KOPT-K1 (cell line): ENCODE results near the gene AURKAIP1.
A peak's percentile ranks its signal among the peaks of the same experiment; 100 is the strongest.
"Not testable (repeated sequence)": the region's sequence is repeated elsewhere in the genome, so short reads cannot be mapped to it uniquely, and the experiment has no call there.

Experiments
- H3K27ac ChIP-seq: fragments of 200-600 bp; sonication (generic); 2 replicates; pipeline ENCODE4 v1.5.1; 2016; ENCODE audit warnings: antibody characterized with exemption, mild to moderate bottlenecking, low read depth, low read length; ENCODE audit not compliant: poor library complexity, severe bottlenecking
- H3K36me3 ChIP-seq: fragments of 200-600 bp; sonication (generic); 2 replicates; pipeline ENCODE4 v1.5.1; 2017; ENCODE audit warnings: antibody characterized with exemption, mild to moderate bottlenecking, low read length, moderate library complexity; ENCODE audit not compliant: insufficient read depth
- H3K9me3 ChIP-seq: fragments of 200-600 bp; sonication (generic); 2 replicates; pipeline ENCODE4 v1.5.1; 2017; ENCODE audit warnings: antibody characterized with exemption, low read length, mild to moderate bottlenecking; ENCODE audit not compliant: insufficient read depth, poor library complexity, severe bottlenecking

Gene AURKAIP1

DNA sequence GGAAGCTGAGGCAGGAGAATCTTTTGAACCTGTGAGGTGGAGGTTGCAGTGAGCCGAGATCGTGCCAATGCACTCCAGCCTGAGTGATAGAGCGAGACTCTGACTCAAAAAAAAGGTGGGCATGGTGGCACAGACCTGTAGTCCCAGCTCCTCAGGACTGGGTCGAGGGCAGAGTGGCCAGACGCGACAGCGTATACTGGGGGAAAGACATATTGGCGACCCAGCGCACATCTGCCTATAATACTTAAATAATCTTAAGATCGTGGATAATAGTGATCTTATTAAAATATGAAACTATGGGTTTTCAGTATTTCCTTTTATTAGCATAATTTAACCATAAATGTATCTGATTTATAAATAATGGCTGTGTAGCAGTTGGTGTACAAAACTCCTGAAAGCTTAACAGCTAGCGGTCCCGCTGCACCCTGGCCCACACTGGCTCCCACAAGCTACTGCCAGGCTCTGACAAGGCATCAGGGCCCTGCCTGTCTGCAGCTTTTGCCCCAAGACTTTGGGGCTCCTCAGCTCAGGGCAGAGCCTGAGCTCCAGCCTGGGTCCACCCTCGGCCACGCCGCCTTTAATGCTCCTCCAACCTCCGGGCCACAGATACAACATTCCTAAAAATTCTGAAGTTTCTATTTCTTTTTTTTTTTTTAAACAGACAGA, 2.7 kb upstream of the AURKAIP1 start:
- no peak overlapping the region for H3K27ac ChIP-seq
- peaks cover 28% of the 10 kb centered on the region; the same call in 1 of the 2 replicates for H3K36me3 ChIP-seq
- no peaks in the 10 kb centered on the region for H3K9me3 ChIP-seq

DNA sequence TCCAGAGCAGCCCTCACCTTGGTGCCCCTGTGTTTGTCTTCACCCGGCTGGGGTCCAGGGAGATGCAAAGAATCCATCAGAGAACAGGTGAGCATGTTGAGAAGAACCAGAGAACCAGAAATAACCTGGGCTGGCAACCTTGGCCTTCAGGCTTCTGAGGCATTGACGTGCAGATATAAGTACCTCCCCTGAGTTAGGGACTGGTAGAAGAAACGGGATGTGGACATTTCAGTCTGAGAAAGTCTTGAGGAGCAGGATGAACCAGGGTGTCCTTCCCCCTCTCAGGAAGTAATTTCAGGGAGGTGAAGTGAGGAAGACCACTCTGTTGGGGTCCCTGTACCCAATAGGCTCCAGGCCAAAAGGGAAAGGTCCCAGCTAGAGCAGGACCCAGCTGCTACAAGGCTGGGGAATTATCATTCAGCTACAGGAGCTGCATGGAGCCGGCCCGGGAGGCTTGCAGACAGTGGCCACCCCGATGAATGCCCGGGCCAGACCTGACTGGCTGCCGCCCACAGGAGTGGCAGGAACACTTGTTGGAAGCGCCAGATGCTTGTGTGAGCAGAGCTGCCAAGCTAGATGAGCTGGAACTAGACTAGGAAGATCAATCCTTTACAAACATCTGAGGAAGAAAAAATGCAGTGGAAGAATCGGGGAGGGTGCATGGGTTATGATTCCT, 1.7 kb upstream of the AURKAIP1 start:
- Histone ChIP-seq H3K36me3 (peaks cover 30% of the 10 kb centered on the region; the same call in 1 of the 2 replicates), H3K9me3 (no peaks in the 10 kb centered on the region), H3K27ac (peak overlapping the region; percentile 83)

DNA sequence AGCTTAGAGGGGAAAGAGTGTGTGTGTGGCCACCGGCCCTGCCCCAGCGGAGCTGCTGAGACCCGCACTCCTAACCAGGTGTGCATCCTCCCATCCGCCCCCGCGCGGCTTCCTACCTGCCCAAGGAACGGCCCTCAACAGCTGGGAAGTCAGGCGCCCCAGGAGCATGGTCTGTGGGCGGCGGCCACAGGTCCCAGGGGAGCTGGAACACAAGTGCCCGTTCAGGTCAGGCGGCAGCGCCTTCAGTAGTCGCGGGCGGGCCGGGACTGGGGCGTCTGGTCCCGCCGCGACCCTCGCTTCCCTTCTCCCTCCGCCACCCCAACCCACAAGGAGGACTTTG, 448 bp downstream of the AURKAIP1 start:
- peak overlapping the region; percentile 83 for H3K27ac ChIP-seq
- H3K9me3 ChIP-seq, result no peaks in the 10 kb centered on the region
- peaks cover 14% of the 10 kb centered on the region; the same call in 1 of the 2 replicates for H3K36me3 ChIP-seq

DNA sequence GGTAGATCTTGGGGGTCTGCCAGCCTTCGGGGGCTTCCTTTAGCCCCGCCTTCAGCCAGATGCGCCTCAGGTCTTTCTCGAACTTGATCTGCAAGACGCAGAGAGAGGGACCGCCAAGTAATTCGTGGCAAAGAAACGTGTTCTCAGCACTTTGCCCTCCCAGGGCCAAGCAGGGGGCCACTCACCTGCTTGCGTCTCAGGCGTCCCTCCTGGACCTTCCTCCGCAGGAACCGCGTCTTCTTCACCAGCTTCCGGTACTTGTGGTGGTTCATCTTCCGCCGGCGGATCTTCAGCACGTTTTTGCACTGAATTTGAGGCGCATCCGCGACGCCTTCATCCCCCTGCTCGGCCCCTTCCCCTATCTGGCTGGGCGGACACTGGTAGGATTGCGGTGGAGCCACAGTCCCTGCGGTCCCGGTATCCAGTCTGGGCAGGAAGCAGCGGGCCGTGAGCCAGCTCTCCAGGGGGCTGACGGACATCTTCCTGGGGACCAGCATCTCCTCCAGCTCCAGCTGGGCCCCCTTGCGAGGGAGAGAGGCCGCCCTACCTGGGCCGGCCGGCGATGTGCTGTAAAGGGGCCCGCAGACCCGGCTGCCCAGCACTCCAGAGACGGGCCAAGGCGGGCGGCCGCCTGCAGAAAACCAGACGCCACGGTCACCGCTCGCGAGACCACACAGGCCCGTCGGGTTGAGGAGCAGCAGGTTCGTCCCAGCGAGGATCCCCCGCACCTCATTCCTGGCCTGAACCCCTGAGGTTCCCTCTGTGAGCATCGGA, 1.0 kb downstream of the AURKAIP1 start:
- peaks cover 14% of the 10 kb centered on the region; the same call in 1 of the 2 replicates for H3K36me3 ChIP-seq
- no peaks in the 10 kb centered on the region for H3K9me3 ChIP-seq
- H3K27ac ChIP-seq, result peak overlapping the region; percentile 83

DNA sequence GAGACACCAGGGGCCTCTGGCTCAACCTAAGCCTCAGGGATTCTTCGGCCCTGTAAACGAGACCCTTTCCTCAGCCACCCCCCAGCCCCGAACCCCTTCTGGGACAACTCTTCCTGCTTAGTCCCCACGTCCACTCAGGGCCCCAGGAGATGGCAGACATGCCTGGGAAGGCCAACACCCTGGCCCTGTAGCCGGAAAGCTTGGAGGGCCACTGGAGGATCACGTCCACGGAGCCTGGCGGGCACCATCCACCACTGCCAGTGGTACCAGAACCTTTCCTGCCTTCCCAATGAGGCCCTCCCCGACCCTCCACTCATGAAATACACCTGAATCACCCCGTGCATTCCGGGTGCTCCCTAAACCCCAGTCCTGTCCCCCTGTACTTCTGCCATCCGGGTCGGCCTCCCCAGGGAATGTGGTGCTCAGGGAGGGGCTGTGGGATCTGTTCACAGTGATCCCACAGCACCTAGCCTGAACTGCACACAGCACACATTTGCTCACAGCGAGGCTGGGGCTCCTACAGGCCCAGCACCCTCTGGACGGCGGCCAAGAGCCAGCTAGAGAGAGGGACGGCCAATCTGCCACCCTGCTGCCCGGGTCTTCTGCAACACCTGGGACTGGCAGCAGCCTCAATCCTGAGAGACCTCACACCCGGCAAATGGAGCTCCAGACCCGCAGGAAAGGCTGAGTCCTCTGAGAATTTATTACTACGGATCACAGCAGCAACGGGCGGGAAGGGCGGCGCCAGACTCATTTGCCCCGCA, 1.8 kb downstream of the AURKAIP1 start:
- peaks cover 14% of the 10 kb centered on the region; the same call in 1 of the 2 replicates for H3K36me3 ChIP-seq
- H3K27ac ChIP-seq, result no peak overlapping the region
- no peaks in the 10 kb centered on the region for H3K9me3 ChIP-seq

DNA sequence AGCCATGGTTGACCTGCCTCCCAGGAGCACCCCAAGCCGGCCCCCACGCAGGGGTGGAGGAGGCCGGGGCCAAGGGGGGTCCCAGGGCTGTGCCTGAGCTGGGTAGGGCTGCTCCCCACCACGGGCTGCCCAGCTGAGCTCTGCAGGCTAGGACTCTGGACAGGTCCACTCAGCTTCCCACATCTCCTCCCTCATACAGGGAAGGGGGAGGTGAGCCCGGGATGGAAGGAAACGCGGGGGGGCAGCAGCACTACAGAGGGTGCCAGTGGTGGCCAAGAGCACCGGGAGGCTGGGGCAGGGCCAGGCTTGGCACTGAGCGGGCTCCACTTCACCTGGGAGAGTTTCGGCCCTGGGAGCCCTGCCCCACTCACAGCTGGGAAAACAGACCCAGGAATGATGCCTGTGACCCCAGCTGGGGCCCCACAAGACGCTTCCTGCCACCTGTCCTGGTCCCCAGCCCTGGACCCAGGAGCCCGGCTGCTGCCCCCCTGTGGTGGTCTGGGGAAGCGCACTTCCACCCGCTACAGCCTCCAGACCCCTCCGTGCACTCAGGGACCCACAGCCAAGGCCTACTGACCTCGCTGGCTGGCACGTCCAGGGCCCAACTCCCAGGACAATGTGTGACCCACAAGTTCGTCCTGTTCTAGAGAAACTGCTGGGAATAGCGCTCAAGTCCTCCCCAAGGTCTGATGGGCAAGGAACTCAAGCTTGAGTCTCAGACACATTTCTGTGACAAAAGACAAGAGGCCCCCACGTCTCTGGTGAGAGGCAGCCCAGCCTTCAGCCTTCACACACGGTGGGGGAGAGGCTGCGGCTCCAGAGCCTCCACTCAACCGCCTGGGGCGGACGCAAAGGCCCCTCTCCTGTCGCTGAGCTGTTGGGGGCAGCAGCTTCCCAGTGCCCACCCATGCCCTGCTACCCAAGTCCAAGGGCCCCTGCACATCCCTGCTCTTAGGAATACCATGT, 3.0 kb downstream of the AURKAIP1 start:
- Histone ChIP-seq H3K9me3 (peaks cover 4% of the 10 kb centered on the region), H3K27ac (peak overlapping the region; percentile 12), H3K36me3 (peaks cover 14% of the 10 kb centered on the region; the same call in 1 of the 2 replicates)

DNA sequence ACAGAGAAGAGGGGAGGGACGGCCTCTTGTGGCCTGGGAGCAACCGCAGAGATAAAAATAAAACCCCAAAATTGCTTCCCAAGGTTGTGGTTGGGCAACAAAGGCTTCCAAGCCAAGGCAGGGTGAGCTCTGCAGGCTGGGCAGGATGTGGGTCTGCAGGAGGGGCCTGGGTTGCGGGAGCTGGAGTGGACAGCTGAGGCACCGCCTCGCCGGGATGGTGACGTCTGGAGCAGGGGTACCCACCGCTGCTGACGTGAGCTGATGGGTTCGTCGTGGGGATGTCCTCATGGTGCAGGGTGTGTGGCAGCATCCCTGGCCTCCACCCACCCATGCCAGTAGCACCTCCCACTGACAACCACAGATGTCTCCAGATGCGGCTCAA, 3.7 kb downstream of the AURKAIP1 start:
- H3K9me3 ChIP-seq, result peaks cover 11% of the 10 kb centered on the region
- peaks cover 14% of the 10 kb centered on the region; the same call in 1 of the 2 replicates for H3K36me3 ChIP-seq
- peak overlapping the region; percentile 12 for H3K27ac ChIP-seq

DNA sequence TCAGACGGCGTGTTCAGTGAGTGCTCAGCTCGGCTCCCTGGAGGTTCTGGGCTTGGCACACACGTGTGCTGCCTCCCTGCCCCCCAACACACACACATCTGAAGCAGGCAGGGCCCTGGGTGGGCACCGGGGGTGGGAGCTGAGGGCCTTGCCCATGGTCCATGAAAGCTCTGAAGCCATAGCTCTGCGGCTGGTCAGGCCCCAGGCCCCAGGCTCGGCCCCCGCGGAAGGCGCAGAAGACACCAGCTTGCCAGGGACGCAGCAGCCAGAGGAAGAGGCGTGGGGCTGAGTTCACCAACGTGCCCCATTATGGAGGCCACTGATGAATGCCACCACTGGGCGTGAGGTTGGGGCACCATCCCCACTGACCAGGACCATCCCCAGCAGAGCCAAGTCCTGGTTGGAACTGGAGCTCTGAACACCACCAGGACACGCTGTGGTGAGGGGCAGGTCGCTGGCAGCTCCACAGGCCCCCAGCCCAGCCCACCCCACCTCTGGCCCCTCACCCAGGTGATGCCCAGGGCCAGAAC, 4.2 kb downstream of the AURKAIP1 start:
- Histone ChIP-seq H3K36me3 (peaks cover 14% of the 10 kb centered on the region; the same call in 1 of the 2 replicates), H3K27ac (no peak overlapping the region), H3K9me3 (peaks cover 16% of the 10 kb centered on the region)

DNA sequence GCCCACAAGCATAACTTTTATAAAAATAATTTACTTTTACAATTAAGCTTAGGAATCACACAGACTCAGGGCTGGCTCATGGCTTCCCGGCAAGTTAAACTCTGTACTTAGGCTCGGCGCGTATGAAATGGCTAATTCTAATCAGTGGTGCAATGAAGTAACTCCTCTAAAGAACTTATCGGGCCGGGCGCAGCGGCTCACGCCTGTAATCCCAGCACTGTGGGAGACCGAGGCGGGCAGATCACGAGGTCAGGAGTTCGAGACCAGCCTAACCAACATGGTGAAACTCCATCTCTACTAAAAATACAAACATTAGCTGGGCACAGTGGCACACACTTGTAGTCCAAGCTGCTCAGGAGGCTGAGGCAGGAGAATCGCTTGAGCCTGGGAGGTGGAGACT, 4.9 kb downstream of the AURKAIP1 start:
- not testable (repeated sequence) for H3K27ac ChIP-seq
- Histone ChIP-seq H3K36me3 (peaks cover 14% of the 10 kb centered on the region; the same call in 1 of the 2 replicates), H3K9me3 (peaks cover 17% of the 10 kb centered on the region)

DNA sequence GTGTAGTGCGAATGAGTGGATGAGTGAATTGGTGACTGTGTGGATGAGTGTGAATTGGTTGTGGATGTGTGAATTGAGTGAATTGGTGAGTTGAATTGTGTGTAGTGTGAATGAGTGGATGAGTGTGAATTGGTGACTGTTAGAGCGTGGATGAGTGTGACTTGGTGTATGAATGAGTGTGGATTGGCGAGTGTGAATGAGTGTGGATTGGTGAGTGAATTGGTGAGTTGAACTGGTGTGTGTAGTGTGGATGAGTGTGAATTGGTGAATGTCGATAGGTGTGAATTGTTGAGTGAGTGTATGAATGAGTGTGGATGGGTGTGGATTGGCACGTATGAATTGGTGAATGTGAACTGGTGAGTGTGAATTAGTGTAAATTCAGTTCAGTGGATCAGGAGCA, 7.7 kb downstream of the AURKAIP1 start:
- Histone ChIP-seq H3K36me3 (peaks cover under 1% of the 10 kb centered on the region; the same call in 1 of the 2 replicates), H3K27ac (no peak overlapping the region), H3K9me3 (peaks cover 17% of the 10 kb centered on the region)

DNA sequence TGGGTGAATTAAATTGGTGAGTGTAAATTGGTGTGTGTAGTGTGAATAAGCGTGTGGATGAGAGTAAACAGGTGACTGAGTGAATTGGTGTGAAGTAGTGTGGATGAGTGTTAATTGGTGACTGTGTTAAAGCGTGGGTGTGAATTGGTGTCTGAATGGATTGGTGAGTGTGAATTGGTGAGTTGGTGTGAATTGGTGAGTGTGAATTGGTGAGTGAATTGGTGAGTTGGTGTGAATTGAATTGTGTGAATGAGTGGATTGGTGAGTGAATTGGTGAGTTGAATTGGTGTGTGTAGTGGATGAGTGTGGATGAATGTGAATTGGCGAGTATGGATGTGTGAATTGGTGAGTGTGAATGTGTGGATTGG, 8.3 kb downstream of the AURKAIP1 start:
- H3K9me3 ChIP-seq, result peaks cover 17% of the 10 kb centered on the region
- H3K27ac ChIP-seq, result no peak overlapping the region
- H3K36me3 ChIP-seq, result no peaks in the 10 kb centered on the region

DNA sequence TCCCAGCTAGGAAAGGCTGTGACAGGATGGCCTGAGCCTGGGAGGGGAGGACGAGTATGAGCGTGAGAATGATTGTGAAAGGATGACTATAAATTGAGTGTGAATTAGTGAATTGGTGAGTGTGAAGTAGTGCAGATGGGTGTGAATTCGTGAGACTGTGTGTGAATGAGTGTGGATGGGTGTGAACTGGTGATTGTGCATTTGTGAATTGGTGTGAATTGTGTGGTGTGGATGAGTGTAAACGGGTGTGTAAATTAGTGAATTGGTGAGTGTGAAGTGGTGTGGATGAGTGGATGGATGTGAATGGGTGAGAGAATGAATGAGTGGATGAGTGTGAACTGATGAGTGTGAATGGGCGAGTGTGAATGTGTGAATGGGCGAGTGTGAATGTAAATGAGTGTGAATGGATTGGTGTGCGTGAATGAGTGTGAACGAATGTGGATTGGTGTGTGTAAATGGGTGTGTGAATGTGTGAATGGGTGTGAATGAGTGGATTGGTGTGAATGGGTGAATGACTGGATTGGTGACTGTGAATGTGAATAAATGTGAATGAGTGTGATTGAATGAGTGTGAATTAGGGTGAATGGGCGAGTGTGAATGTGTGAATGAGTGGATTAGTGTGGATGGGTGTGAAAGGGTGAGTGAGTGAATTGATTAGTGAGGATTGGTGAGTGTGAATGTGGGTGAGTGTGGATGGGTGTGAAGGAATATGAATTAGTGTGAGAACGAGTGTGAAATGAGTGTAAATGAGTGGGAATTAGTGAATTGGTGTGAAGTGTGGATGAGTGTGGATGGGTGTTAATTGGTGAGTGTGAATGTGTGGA, 8.9 kb downstream of the AURKAIP1 start:
- no peaks in the 10 kb centered on the region for H3K36me3 ChIP-seq
- H3K27ac ChIP-seq, result no peak overlapping the region
- H3K9me3 ChIP-seq, result peaks cover 17% of the 10 kb centered on the region

DNA sequence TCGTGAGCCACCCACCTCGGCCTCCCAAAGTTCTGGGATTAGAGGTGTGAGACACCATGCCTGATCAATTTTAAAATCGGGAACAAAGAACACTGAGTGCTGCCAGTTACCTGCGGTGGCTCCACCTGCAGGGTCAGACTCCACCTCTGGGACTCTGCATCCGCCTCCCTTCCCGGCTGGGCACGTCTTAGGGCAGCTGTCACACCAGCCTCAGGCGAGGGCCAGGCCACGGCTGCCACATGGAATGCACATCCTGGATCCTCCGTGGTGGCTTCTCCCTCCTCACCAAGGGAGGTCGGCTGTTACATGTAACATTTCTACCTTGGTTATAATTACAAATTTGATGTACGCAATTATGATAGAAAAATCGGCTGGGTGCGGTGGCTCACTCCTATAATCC, 10.7 kb downstream of the AURKAIP1 start:
- no peak overlapping the region for H3K27ac ChIP-seq
- peaks cover 17% of the 10 kb centered on the region for H3K9me3 ChIP-seq
- no peaks in the 10 kb centered on the region for H3K36me3 ChIP-seq
